Stimulated activated naive CD8-positive, alpha-beta T cell treated with anti-CD3 and anti-CD28 coated beads, Interleukin-15, amount 100 ng/mL, for 72 hours (primary cell): ENCODE results near the gene C3orf22.

ENCODE experiments used
- ATAC-seq: fragments of 150-1000 bp; cut with Tn5 transposase; 2 replicates; pipeline ENCODE4 v1.10.0; 2021; ENCODE audit warnings: mild to moderate bottlenecking, moderate library complexity
- DNase-seq, 2 donors: peaks; one replicate each; pipeline ENCODE4 v3.0.0; 2021 to 2022
- H3K27ac Mint-ChIP-seq, 2 donors: one replicate each; pipeline ENCODE4 v1.8.0; 2022; ENCODE audit warnings: mild to moderate bottlenecking in 2 of 2, mixed read lengths in 2 of 2, moderate library complexity in 2 of 2
- H3K27me3 Mint-ChIP-seq: one replicate; pipeline ENCODE4 v1.8.0; 2022; ENCODE audit warnings: mixed read lengths
- H3K4me1 Mint-ChIP-seq: one replicate; pipeline ENCODE4 v1.8.0; 2022; ENCODE audit warnings: mild to moderate bottlenecking, mixed read lengths
- H3K4me3 Mint-ChIP-seq, 2 donors: one replicate each; pipeline ENCODE4 v1.8.0; 2022; ENCODE audit warnings: mild to moderate bottlenecking in 2 of 2, mixed read lengths in 2 of 2, moderate library complexity in 1 of 2
- H3K9me3 Mint-ChIP-seq, 2 donors: one replicate each; pipeline ENCODE4 v1.8.0; 2022; ENCODE audit warnings: mixed read lengths in 2 of 2

The C3orf22 gene

DNA sequence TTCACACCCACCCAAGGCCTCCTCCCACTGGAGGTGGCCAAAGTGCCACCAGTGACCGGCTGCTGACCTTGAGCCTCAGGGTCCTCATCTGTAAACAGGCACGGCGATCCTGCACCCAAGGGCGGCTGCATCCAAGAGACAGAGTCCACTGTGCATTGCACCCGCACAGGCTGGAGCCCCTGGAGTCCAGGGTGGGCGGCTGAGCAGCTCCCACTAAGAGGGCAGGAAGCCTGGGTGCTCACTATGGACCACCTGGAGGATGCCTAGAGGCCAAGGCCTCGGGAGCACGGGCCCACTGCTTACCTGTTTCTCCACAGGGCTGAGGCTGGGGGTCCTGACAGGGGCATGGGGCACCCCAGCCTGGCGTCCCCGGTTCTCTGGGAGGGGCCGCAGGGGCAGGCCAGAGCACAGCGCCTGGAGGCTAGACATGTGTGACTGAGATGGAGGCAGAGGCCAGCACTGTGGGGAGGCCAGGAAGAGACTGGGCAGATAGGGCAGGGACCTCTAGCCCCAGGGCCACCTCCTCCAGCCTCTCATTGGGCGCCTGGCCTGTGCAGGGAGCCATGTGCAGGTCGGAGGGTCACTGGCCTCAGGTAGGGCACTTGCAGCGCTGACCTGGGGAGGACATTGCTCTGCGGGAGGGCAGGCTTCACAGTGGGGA is 41.3 kb downstream of the C3orf22 start, which contains the start of gene UROC1:
UROC1 (minus strand) TSS at position 483 of the 661 bp plus-strand sequence; CDS start at position 429, 54 bp downstream.
- H3K9me3 Mint-ChIP-seq: no peaks in the 10 kb centered on the region
- DNase-seq: no peak
- no peaks in the 10 kb centered on the region for H3K4me1 Mint-ChIP-seq
- peaks cover 6% of the 10 kb centered on the region for H3K27me3 Mint-ChIP-seq
- no peak within 1 kb of the TSS for H3K27ac Mint-ChIP-seq
- H3K4me3 Mint-ChIP-seq: no peak within 1 kb of the TSS
- ATAC-seq: no peak

DNA sequence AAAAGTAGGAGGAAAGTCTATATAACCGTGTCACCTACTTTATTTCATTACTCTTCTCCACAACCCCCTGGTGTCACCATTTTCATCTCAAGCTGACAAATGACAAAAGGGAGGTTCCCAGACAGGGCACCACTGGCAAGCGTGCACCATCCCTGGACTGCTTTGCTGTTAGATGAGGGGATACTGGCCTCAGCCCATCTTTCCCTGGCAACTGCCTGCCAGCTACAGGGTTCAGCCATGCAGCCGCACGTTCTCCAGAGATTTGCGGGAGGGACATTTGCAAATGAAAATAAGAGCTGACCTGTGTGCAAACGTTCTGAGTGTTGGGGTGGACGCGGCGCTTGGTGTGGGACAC is 41.8 kb downstream of the C3orf22 start:
- no peak overlapping the region for H3K27ac Mint-ChIP-seq
- H3K4me3 Mint-ChIP-seq: no peak overlapping the region
- ATAC-seq (no peak), DNase-seq (no peak)
- H3K9me3 Mint-ChIP-seq: no peaks in the 10 kb centered on the region
- H3K4me1 Mint-ChIP-seq: no peaks in the 10 kb centered on the region
- peaks cover 1% of the 10 kb centered on the region for H3K27me3 Mint-ChIP-seq

DNA sequence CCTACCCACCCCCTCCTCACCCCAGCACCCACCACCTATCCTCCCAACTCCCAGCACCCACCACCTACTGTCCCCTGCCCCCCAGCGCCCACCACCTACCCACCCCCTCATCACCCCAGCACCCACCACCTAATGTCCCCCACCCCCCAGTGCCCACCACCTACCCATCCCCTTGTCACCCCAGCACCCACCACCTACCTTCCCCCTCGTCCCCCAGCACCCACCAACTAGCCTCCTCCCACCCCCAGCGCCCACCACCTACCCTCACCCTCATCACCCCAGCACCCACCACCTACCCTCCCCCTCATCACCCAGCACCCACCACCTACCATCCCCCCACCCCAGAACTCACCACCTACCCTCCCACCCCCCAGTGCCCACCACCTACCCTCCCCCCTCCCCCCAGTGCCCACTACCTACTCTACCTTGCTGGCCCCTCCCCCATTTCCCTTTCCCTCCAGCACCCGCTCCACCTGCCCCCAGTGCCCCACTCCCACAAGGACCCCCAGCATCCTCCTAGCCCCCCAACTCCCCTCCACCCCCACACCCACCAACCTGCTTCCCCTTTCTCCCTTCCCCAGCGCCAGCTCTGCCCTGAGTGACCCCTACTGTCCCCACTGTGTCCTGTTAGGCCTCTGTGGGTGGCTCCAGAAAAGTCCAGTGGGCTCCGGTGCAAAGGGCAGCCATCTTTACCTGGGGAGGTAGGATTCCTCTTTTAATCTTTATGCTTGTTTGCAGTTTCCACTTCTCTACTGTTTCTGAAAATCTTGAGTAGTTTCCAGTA is 42.4 kb downstream of the C3orf22 start:
- Mint-ChIP-seq H3K4me1 (no peaks in the 10 kb centered on the region), H3K27ac (no peak overlapping the region), H3K27me3 (no peaks in the 10 kb centered on the region), H3K9me3 (no peaks in the 10 kb centered on the region), H3K4me3 (no peak overlapping the region)
- ATAC-seq (peak; percentile 57), DNase-seq (no peak)

DNA sequence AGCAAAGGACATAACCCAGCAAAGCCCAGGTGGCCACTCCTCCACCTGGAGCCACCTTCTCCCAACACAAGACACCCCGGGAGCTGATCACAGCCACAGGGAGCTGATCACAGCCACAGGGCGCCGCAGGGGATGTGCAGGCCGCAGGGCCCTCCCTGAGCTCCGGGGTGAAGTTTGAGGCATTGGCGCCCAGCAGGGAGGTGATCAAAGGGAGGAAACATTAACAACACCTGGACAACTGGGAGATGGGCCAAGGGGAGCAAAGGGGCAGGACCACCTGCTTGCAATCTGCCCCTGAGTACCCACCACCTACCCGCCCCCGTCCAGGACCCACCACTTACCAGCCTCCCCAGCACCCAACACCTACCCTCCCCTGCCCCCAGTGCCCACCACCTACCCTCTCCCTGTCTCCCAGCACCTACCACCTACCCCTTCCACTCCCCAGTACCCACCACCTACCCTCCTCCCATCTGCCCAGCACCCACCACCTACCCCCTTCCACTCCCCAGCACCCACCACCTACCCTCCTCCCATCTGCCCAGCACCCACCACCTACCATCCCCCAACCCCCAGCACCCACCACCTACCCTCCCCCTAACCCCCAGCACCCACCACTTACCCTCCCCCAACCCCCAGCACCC is 43.5 kb downstream of the C3orf22 start:
- Mint-ChIP-seq H3K27ac (no peak overlapping the region), H3K4me3 (no peak overlapping the region), H3K27me3 (no peaks in the 10 kb centered on the region), H3K4me1 (no peaks in the 10 kb centered on the region), H3K9me3 (no peaks in the 10 kb centered on the region)
- ATAC-seq (peak; percentile 67), DNase-seq (no peak)

DNA sequence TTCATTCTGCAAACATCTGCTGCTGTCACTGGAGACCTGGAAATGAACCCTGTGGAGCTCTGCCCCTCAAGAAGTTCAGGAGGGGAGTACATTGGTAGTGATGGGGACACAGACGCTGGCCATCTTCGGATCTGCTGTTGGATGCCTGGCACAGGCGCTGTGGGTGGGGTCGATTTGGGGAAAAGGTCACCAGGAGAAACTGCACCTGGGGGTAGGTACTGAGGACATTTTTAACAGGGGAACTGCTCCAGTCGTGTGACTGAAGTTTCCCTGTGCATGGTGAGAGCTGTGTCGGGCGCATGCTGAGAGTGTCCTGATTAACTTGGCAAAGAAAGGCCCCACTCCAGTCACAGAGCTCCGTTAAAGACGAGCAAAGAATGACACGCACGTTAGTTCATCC is 44.6 kb downstream of the C3orf22 start:
- no peaks in the 10 kb centered on the region for H3K9me3 Mint-ChIP-seq
- ATAC-seq (no peak), DNase-seq (no peak)
- H3K27ac Mint-ChIP-seq: no peak overlapping the region
- H3K27me3 Mint-ChIP-seq: no peaks in the 10 kb centered on the region
- H3K4me1 Mint-ChIP-seq: no peaks in the 10 kb centered on the region
- no peak overlapping the region for H3K4me3 Mint-ChIP-seq

DNA sequence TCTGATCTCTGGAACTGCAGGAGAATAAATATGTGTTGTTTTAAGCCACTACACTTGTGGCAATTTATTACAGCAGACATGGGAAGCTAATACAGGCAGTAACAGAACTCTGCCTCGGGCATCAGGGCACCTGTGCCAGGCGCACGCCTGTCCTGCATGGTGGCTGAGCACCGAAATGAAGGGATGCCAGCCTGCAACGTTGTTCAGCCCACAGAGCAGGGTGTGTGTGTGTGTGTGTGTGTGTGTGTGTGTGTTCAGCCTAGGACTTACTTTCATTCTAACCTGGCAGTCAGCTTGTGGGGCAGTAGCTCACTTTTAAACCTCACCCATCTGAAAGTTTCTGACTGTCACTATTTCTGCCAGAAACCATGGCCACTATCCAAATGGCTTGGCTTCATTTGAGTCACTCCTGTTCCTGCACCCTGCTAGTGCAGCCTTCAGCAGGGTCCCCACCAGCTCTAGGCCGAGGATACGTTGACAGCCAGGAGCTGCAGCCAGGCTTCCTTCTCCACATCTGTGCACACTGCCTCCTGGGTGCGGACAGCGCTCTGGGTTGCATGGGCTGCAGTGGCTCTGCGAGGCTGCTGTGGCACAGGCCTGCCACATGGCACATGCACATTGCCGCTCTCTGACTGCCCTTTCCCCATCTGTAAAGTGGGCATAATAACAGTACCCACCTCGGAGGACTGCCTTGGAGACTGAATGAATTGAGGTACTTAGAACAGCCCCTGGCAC is 45.6 kb downstream of the C3orf22 start:
- H3K4me3 Mint-ChIP-seq: no peak overlapping the region
- H3K4me1 Mint-ChIP-seq: no peaks in the 10 kb centered on the region
- H3K27me3 Mint-ChIP-seq: no peaks in the 10 kb centered on the region
- ATAC-seq (no peak), DNase-seq (no peak)
- no peaks in the 10 kb centered on the region for H3K9me3 Mint-ChIP-seq
- no peak overlapping the region for H3K27ac Mint-ChIP-seq

DNA sequence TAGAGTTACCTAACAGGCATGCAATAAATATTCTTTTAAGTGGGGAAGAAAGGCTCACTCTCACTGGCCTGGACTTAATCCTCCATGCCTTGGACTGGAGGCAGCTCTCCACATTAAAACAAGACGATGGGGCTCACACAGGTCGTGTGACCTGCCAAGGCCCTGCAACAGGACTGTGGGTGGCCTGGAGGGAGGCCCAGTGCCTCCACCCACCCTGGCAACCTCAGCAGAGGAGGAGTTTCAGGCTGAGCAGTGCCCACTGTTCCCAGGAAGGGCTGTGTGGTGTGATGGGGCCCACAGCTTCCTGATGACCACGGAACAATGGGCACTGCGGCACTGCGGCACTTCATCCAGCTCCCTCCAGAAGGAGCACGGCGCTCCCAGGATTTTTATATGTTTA is 46.7 kb downstream of the C3orf22 start:
- no peak overlapping the region for H3K4me3 Mint-ChIP-seq
- ATAC-seq: no peak
- DNase-seq: no peak
- H3K27ac Mint-ChIP-seq: no peak overlapping the region
- no peaks in the 10 kb centered on the region for H3K27me3 Mint-ChIP-seq
- H3K4me1 Mint-ChIP-seq: no peaks in the 10 kb centered on the region
- H3K9me3 Mint-ChIP-seq: no peaks in the 10 kb centered on the region

DNA sequence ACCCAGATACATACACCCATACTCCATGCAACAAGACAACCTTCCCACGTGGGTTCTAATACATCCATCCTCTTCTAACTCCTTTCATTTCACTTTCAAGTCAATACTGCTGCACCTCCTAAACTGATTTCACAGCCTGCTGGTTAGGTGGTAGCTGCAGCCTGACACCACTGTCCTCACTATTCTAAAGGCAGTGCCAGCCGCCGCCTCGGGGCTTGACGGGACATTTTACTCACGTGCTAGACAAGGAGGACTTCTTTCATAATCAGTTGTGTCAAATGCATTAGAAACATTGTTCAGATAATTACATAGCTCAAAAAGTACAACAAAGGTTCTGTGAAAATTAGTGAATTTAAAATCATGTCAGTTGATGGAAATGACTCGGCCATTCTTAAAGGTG is 47.4 kb downstream of the C3orf22 start:
- no peak overlapping the region for H3K4me3 Mint-ChIP-seq
- no peaks in the 10 kb centered on the region for H3K4me1 Mint-ChIP-seq
- no peak overlapping the region for H3K27ac Mint-ChIP-seq
- DNase-seq (no peak), ATAC-seq (no peak)
- no peaks in the 10 kb centered on the region for H3K27me3 Mint-ChIP-seq
- H3K9me3 Mint-ChIP-seq: no peaks in the 10 kb centered on the region

DNA sequence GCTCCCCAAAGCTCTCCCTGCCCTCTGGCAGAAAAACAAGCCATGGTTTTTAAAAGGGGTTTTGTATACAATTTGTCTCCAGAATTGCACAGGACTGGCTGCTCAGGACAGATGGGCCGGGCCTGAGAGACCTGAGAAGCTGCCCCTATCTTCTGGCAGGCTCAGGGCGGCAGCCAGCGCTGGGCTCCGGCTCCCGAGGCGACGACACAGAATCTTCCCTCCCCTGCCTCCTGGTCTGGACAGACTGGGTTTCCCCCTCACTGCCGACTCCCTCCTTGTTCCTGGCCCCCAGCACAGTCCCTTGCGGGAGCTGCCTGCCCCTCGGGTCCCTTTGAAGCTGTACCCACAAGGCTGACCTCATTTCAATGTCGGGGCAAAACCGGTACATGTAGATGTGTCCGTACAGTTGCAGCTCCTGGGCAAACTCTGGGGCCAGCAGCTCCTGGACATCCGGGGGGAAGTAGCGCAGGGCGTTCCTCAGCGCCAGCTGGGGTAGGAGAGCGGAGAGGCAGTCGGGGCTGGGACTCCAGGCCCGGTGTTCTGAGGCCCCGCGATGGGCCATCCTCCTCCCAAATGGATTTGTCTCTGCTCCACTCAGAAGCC is 48.3 kb downstream of the C3orf22 start:
- ATAC-seq (no peak), DNase-seq (no peak)
- no peaks in the 10 kb centered on the region for H3K4me1 Mint-ChIP-seq
- H3K9me3 Mint-ChIP-seq: no peaks in the 10 kb centered on the region
- no peak overlapping the region for H3K27ac Mint-ChIP-seq
- no peak overlapping the region for H3K4me3 Mint-ChIP-seq
- H3K27me3 Mint-ChIP-seq: no peaks in the 10 kb centered on the region

DNA sequence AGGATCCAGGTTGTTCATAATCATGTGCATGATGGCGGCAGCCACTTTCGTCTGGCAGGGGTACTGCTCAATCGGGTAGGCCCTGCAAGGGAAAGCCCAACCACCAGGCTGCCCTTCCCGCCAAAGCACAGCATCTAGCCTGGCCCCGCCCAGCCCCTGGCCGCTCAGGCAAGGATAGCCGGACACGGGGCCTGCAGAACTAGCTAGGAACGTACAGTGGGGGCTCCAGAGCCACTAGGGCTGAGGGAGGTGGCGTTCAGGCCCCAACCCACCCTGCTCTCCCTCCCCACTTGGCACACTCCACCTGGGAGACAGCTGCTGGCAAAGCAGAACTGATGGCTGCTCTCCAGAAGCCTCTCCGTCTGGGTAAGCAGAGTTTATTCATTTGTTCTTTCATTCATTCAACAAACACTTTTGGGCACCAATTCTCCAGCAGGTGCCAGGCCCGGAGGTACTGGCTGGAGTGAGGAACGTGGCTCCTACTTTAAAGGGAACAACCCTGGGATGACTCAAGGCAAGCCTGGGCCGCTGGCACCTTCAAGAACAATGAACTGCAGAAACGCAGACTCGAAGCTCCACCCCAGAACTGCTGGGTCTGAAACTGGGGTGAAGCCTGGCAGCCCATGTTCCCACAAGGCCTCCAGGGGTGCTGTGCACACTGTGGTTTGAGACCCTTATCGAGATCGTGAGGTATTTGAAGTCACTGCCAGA is 49.0 kb downstream of the C3orf22 start:
- no peaks in the 10 kb centered on the region for H3K27me3 Mint-ChIP-seq
- H3K4me1 Mint-ChIP-seq: no peaks in the 10 kb centered on the region
- no peaks in the 10 kb centered on the region for H3K9me3 Mint-ChIP-seq
- DNase-seq (no peak), ATAC-seq (no peak)
- H3K4me3 Mint-ChIP-seq: no peak overlapping the region
- H3K27ac Mint-ChIP-seq: no peak overlapping the region

DNA sequence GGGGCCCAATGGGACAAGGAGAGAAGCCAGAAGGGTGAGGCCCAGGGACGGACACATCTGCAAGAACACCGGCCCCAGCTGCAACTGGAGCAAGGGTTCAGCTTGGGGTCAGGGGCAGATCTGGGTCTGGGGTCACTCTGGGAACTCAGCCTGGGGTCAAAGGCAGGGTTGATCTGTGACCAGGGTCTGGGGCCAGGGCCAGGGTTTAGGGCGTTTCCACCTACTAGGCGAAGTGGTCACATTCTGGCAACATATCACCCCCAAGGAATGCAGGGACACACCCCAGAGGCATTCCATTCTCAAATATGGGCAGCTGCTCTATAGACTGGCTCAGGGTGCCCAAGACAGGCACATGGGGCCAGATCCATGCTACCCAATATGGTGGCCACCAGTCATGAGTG is 50.2 kb downstream of the C3orf22 start:
- no peaks in the 10 kb centered on the region for H3K9me3 Mint-ChIP-seq
- no peaks in the 10 kb centered on the region for H3K4me1 Mint-ChIP-seq
- H3K27ac Mint-ChIP-seq: no peak overlapping the region
- no peak for ATAC-seq
- DNase-seq: no peak
- no peak overlapping the region for H3K4me3 Mint-ChIP-seq
- H3K27me3 Mint-ChIP-seq: no peaks in the 10 kb centered on the region

DNA sequence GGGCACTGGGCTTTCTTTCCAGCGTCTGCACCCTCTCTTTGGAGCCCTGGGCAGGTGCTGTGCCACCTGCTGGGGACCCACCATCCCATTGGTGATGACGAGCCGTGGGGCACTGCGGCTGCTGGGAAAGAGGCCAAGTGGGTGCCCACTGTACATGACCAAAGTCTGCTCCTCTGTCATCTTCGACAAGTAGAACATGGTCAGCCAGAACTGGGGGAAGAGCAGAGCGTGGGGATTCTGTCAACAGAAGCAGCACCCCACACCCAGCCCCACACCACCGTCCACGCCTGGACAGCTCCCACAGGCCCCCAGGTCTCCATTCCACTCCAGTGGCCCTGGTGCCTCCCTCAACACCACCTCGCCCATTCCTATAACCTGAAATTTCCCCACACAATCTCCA is 50.8 kb downstream of the C3orf22 start:
- H3K9me3 Mint-ChIP-seq: no peaks in the 10 kb centered on the region
- DNase-seq (no peak), ATAC-seq (no peak)
- no peak overlapping the region for H3K27ac Mint-ChIP-seq
- no peaks in the 10 kb centered on the region for H3K27me3 Mint-ChIP-seq
- H3K4me1 Mint-ChIP-seq: no peaks in the 10 kb centered on the region
- no peak overlapping the region for H3K4me3 Mint-ChIP-seq

DNA sequence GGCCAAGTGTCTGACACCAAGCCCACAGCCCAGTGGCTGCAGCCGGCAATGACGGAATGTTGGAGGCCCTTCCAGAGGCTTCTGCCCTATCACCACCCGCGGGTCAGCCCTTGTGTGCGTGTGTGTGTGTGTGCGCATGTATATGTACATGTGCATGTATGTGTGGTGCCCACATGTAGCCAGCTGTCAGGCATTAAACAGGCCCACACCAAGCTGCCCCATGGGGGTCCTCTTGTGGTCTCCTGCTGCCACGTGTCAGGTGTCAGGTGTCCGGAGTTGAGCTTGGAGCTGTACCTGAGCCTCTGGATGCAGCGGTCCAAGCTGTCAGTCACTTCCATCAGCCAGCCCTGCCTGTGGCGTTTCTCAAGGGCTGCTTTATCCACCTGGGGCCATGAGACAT is 55.0 kb downstream of the C3orf22 start:
- no peaks in the 10 kb centered on the region for H3K27me3 Mint-ChIP-seq
- DNase-seq: no peak
- H3K4me1 Mint-ChIP-seq: peaks cover 5% of the 10 kb centered on the region
- H3K9me3 Mint-ChIP-seq: no peaks in the 10 kb centered on the region
- H3K27ac Mint-ChIP-seq: no peak overlapping the region
- H3K4me3 Mint-ChIP-seq: no peak overlapping the region
- no peak for ATAC-seq

DNA sequence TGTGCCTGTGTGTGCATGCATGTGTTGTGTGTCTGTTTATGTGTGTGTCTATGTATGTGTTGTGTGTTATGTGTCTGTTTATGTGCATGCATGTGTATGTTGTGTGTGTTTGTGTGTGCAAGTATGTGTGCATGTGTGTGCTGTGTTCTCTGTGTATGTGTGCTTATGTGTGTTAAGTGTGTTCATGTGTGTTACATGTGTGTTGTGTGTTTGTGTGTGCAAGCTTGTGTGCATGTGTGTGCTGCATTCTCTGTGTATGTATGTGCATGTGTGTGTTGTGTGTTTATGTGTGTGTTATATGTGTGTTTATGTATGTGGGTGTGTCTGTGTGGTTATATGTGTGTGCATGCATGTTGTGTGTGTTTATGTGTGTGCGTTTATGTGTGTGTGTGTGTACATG is 56.1 kb downstream of the C3orf22 start:
- Mint-ChIP-seq H3K27me3 (no peaks in the 10 kb centered on the region), H3K4me3 (no peak overlapping the region)

DNA sequence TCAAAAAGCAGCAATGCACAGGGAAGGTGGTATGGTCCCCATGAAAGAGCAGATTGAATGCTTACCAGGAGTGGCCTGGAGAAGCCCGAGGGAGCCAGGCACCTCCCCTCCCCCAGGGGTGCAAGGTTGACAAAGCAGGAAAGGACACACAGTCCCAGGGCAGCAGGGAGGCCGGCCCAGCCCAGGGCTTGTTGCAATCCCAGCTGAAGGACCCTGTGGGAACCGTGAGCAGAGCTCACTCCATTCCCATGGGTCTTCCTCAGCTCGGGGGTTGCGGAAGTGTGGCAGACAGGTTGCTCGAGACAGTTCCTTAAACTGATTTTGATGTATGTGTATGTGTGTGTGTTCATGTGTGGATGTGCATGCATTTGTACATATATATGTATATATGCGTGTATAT is 57.0 kb downstream of the C3orf22 start:
- no peak overlapping the region for H3K27ac Mint-ChIP-seq
- DNase-seq (no peak), ATAC-seq (no peak)
- no peaks in the 10 kb centered on the region for H3K9me3 Mint-ChIP-seq
- H3K4me3 Mint-ChIP-seq: no peak overlapping the region
- H3K27me3 Mint-ChIP-seq: no peaks in the 10 kb centered on the region
- peaks cover 14% of the 10 kb centered on the region for H3K4me1 Mint-ChIP-seq

More for the DNA sequence above, 56.1 kb downstream of the C3orf22 start:
- ATAC-seq (no peak), DNase-seq (no peak)
- Mint-ChIP-seq H3K4me1 (peaks cover 7% of the 10 kb centered on the region), H3K27ac (no peak overlapping the region), H3K9me3 (no peaks in the 10 kb centered on the region)
